HG03432 (cell line): ENCODE data around the gene LINGO3.

ENCODE experiments used
- ATAC-seq: cut with Tn5 transposase; IDR thresholded peaks from one replicate; pipeline ENCODE4 v1.9.1; 2021; ENCODE audit warnings: mild to moderate bottlenecking, moderate library complexity; ENCODE audit not compliant: unreplicated experiment

The LINGO3 gene

DNA sequence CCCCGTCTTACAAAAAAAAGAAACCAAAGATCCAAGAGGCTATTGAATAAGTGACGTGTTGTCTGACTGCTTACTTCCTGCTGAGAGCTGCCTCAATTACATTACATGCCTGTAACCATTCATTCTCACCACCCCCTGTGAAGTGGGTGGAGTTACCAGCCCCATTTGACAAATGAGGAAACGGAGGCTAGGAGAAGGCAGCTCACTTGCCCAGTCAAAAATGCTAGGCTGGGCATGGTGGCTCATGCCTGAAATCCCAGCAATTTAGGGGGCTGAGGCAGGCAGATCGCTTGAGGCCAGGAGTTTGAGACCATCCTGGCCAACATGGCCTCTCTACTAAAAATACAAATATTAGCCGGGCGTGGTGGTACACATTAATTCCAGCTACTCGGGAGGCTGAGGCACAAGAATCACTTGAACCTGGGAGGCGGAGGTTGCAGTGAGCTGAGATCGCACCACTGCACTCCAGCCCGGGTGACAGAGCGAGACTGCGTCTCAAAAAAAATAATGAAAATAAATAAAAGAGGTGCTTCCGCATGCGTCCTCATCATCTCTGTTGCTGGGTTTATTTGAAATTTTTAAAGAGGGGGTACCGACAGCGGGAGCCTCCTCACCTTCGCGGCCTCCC lies 19.9 kb upstream of the LINGO3 start:
- ATAC-seq = no peak

DNA sequence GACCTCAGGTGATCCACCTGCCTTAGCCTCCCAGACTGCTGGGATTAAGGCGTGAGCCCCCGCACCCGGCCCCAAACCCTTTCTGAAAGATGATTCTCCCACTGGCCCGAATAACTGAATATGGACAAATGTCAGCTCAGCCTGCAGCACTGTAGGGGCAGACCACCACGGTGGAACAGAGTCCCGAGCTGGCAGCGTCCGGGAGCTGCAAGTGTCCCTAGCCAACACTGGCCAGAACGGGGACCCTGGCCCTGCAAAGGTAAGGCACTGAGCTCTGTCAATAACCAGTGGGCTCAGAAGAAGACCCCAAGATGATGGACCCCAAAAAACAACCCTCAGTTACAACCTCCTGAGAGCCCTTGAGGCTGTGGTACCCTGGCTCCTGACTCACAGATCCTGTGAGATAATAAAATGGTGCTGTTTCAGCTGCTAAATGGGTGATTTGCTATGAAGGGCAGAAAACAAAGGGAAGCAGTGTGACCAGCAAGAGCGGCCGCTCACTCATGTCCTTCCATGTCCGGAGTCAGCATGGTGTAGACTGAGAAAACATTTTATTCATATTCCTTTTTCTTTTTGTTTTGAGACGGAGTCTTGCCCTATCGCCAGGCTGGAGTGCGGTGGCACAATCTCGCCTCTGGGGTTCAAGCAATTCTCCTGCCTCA lies 18.9 kb upstream of the LINGO3 start:
- ATAC-seq = no peak

- no peak for ATAC-seq
Observed at GRCh38 chr19:2325281-2326046, 17.5 kb upstream of the LINGO3 start.

DNA sequence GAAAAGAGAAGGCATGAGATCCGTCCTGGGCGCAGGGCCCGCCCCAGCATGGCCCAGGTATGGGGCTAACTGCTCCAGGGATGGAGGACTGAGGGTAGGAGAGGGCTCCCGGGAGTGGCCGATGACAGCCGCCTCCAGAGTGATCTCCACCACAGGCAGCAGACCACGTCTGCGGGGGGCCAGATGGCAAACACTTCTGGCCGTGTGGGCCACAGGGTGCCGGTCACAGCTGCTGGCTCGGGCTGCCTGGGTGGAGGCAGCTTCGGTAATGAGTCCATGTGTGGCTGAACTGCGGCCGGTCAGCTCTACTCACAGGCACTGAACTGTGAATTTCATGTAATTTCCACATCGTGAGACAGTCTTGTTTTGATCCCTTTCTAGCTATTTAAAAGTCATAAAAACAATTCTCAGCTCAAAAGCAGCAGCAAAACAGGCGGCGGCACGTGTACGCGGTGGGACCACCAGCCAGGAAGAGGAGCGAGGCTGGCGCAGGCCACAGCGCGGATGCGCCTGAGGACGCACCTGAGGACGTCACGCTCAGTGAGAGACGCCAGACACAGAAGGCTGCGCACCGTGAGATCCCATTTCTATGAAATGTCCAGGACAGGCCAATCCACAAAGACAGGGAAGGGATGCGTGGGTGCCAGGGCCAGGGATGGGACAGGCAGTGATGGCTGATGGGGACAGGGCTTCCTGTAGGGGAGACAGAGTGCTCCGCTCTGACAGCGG lies 16.4 kb upstream of the LINGO3 start:
- ATAC-seq = no peak

DNA sequence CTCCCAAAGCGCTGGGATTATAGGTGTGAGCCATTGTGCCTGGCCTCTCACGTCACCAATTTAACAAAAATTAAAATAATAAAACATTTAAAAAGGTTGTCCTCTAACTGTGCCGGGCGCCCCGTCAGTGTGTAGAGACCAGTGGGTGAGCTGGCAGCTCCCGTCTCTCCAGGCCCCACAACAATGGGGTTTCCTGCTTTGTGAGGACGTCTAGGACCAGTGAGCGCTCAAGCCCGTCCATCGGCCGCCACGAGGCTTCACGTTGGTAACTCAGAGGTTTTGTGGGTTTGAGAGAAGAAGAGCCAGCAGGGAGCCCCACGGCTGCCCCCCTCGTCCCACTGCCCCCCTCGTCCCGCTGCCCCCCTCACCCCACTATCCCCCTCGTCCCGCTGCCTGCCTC lies 15.8 kb upstream of the LINGO3 start:
- ATAC-seq = no peak

DNA sequence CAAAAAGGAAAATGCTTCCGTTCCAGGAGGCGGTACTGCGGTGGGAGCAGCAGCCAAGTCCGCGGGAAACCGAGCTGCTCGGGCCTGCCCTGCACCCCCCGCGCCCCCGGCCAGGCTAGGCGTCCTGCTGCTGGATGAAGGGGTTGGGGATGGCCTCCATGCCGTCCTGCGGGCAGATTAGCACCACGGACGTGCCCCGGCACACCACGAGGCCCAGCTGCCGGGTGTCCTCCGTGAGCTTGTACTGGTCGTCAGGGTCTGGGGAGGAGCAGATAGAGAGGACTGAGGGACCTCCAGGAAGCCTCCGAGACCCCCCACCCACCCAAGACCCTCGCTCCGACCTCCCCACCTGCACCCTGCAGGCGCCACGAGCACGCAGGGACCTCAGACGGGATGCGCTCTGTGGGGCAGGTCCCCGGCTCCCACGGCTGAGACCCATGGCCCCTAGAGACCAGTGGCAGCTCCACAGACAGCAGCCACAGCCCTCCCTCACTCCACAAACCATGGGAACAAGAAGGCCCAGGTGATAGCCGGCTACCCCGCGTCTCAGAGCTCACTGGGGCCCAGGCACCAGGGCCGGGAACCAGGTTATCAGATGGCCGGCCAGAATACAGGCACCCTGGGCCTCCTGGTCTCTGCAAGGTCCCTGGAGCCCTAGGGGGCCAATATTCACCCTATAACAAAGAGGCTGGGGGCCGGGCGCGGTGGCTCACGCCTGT lies 13.8 kb upstream of the LINGO3 start:
- no peak for ATAC-seq

GRCh38 chr19:2320939-2321338 lies 13.0 kb upstream of the LINGO3 start:
- ATAC-seq = no peak

DNA sequence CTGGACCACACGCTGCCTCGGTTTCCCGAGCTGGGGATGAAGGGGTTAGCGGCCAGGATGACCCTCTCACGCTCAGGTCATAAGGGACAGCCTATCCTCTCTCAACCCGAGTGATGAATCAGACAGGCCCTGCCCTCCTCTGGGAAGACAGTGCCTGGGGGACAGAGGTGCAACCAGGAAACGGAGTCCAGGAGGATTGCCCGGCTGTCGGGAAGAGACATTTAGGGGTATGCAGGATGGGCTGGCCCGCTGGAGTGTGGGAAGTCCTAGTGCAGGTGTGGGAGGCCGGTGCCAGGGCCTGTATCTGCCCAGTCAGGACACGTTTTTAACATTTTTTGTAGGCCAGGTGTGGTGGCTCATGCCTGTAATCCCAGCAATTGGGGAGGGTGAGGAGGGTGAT lies 12.1 kb upstream of the LINGO3 start:
- ATAC-seq = no peak

- no peak for ATAC-seq
Observed at GRCh38 chr19:2319551-2319950, 11.6 kb upstream of the LINGO3 start.

DNA sequence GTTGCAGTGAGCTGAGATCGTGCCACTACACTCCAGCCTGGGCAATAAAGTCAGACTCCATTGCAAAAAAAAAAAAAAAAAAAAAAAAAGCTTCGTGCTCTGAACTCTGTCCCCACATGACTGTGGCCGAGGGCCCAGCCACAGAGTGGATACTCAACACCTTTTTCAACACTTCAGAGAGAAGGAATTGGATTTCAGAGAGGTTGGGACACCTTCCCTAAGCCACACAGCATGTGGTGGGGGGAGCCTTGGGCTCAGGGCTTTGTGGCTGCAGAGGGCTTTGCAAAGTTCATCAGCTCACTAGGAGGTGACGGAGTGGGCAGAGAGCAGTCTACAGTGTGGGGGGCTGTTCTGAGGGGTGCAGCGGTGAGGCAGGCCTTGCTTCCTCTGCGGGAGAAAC lies 11.0 kb upstream of the LINGO3 start:
- ATAC-seq = no peak

GRCh38 chr19:2317756-2318155 lies 9.8 kb upstream of the LINGO3 start:
- no peak for ATAC-seq

DNA sequence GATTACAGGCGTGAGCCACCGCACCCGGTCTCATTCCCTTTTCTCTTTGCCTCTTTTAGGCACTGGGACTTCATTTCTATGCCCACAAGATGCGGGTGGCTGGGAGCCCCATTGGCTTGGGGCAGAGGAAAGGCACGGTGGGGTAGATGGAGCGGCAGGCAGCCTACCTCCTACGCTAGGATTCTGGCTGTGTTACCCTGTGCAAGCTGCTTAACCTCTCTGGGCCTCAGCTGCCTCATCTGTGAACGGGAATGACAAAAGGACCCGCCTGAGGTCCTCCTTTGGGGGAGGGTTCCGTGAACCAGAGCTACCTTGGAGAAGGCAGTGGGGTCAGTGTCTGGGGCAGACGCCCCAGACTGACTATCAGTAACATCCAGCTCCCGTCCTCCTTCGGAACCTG lies 9.3 kb upstream of the LINGO3 start:
- no peak for ATAC-seq

GRCh38 chr19:2315818-2316353 lies 7.9 kb upstream of the LINGO3 start:
- no peak for ATAC-seq

GRCh38 chr19:2315121-2315817 lies 7.3 kb upstream of the LINGO3 start:
- ATAC-seq = no peak

- ATAC-seq = no peak
Observed at GRCh38 chr19:2312820-2313501, 5.0 kb upstream of the LINGO3 start.

DNA sequence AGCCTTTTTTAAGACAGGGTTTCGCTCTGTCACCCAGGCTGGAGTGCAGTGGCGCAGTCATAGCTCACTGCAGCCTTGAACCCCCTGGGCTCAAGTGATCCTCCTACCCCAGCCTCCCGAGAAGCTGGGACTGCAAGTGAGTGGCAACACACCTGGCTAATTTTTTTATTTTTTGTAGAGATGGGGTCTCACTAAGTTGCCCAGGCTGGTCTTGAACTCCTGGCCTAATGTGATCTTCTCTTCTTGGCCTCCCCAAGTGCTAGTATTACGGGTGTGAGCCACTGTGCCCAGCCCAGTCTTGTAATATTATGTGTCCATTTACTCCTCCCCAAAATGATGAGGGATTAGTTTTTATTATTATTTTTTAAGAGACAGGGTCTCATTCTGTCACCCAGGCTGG lies 3.1 kb upstream of the LINGO3 start:
- ATAC-seq = no peak

DNA sequence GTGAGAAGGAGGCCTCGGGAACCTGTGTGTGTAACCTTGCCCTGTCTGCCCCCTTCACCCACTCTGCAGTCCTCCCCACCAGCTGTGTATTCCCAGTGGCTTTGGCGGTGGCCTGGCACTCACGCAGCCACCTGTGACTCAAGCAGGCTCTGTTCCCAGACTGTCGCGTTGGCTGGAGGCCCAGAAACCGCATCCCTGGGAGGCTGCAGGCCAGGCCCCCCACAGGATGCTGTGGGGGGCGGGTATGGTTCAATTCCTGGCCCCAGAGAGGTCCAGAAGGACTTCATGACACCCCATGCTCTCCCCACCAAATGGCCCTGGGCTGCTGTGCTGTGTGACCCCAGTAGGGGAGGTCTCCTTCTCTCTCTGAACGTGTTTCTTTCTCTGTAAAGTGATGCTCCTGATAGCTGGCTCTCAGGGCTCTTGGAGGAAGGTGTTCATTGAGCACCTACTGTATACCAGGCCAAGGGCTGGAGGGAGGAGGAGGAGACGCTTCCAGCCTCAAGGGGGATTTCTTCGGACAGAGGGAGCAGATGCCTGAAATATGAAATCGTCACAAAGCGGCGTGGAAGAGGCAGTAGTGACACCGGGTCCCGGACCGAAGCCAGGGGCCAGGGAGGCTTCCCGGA lies 1.9 kb upstream of the LINGO3 start:
- no peak for ATAC-seq

DNA sequence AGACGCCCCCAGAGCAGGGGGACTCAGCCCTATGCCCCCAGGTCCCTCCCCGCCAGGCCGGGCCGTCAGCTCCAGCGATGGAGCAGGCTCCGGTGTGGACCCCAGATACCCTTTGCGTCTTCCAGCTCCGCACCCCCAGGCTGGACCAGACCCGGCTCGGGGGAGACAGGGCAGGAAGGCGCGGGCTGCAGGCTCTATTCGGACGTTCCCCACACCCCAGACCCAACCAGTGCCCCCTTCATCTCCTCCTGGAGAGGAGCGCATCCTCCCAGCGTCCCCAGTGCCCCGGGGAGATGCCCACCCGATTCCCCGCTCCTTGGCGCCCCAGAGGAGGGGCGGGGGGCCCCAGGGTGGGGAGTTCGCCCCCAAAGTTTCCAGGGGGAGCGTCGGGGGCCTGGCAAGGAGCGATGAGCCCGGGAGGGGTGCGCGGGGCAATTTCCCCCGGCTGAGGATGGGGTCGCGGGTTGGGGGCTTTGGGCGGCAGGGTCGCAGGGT lies 389 bp downstream of the LINGO3 start:
- ATAC-seq = no peak

DNA sequence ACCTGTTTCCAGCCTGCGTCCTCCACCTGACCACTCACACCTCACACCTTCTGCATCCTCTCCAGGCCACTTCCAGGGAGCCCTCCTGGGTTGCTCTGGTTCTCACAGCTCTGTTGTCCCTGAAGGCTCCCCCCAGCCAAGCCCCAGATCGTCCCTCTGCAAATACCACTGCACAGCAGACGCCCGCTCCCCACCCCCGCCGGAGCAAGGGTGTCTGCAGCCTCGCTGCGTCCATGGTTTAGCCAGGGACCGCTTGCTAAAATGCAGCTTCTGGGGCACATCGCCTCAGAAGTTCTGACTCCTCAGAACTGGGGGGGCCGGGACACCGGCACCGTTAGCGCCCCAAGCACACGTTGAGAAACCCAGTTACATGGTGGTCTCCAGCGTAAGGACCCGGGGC lies 983 bp downstream of the LINGO3 start:
- ATAC-seq = no peak
